ENCODE measurements around the gene NEUROG1. TPM values are rescaled to one million over a fixed set of nuclear protein-coding genes. Genes with fewer than 3 reads are reported as not detected.

Gene NEUROG1
- total and polyA plus RNA-seq, 2 of the 13 experiments (the other 11 are each of a cell fraction or from before 2014, with no cell fraction given): not detected

DNA sequence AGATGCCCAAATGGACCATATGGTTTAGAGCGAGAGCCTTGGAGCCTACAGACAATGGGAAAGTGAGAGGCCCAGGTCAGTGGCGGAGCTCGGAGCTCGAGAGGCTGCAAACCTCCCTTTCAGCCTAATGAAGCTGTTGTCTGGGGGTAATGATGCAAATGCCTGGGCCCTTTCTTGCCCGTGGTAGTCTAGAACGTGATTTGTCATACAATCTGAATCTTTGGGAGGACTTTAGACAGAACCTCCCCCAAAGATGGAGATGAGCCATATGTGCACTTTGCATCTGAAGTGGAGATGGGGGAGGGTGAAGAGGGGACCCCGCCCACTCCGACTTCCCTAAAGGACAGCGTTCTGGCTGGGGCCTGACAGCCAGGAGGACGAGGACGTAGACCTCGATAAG, 10.3 kb upstream of the NEUROG1 start:
- intact Hi-C loops (cut with micrococcal nuclease; ENCODE audit: unreplicated experiment): no loop called here
- Histone ChIP-seq H3K27ac (ENCODE audit: extremely low read length, insufficient read depth, low read length) (no peak overlapping the region), H3K27me3 (ENCODE audit: control insufficient read depth in 1 of 2, insufficient read depth in 2 of 2, low read length in 2 of 2) (peaks cover 0 to 17% of the 10 kb centered on the region in 2 experiments; a peak in 3 of 5 replicates), H3K79me2 (ENCODE audit: insufficient read depth, low read length) (no peaks in the 10 kb centered on the region), H3K9me3 (ENCODE audit: low read length) (no peaks in the 10 kb centered on the region), H4K20me1 (ENCODE audit: insufficient read depth, low read length) (no peaks in the 10 kb centered on the region), H3K4me1 (ENCODE audit: insufficient read depth, low read length) (no peaks in the 10 kb centered on the region), H3K4me2 (ENCODE audit: low read depth, low read length) (no peak overlapping the region), H3K36me3 (replicated peaks in 1 of 2; ENCODE audit: control insufficient read depth in 1 of 2, insufficient read depth in 2 of 2, low read length in 2 of 2) (no peaks in the 10 kb centered on the region), H3K4me3 (replicated peaks in 1 of 3; ENCODE audit: insufficient read depth in 1 of 3, low read depth in 2 of 3, low read length in 3 of 3) (no peak overlapping the region), H2AFZ (ENCODE audit: low read length) (no peak overlapping the region), H3K9ac (ENCODE audit: insufficient read depth, low read depth, low read length) (no peak overlapping the region)
- TF ChIP-seq EHMT2 (IDR thresholded peaks at IDR 0.05; ENCODE audit: borderline replicate concordance, low read depth, low read length) (no peak), CENPBD1 (CRISPR knock-in tag; IDR thresholded peaks at IDR 0.05; ENCODE audit: borderline replicate concordance, low read depth) (no peak), ZNF263 (CRISPR knock-in tag; IDR thresholded peaks at IDR 0.05) (no peak), ZBTB2 (CRISPR knock-in tag; IDR thresholded peaks at IDR 0.05; ENCODE audit: low read depth) (no peak), FOXO1 (CRISPR knock-in tag; IDR thresholded peaks at IDR 0.05) (no peak), ATAD3A (CRISPR knock-in tag; IDR thresholded peaks at IDR 0.05) (no peak), ZNF563 (CRISPR knock-in tag; IDR thresholded peaks at IDR 0.05) (no peak), SAFB2 (CRISPR knock-in tag; IDR thresholded peaks at IDR 0.05; ENCODE audit: borderline replicate concordance, low read depth) (no peak), DRAP1 (CRISPR knock-in tag; IDR thresholded peaks at IDR 0.05) (no peak), FLYWCH1 (CRISPR knock-in tag; IDR thresholded peaks at IDR 0.05) (no peak), SMC3 (IDR thresholded peaks at IDR 0.05; ENCODE audit: low read length) (no peak), ZNF639 (CRISPR knock-in tag; conservative IDR thresholded peaks at IDR 0.05) (no peak), NBN (conservative IDR thresholded peaks at IDR 0.05) (no peak), HOXA9 (CRISPR knock-in tag; IDR thresholded peaks at IDR 0.05; ENCODE audit: borderline replicate concordance) (no peak), ZUFSP (CRISPR knock-in tag; IDR thresholded peaks at IDR 0.05; ENCODE audit: borderline replicate concordance) (no peak), MZF1 (CRISPR knock-in tag; IDR thresholded peaks at IDR 0.05; ENCODE audit: borderline replicate concordance) (no peak), ZNF644 (CRISPR knock-in tag; IDR thresholded peaks at IDR 0.05; ENCODE audit: low read depth) (no peak)
- TF ChIP-seq, protein P1, sequence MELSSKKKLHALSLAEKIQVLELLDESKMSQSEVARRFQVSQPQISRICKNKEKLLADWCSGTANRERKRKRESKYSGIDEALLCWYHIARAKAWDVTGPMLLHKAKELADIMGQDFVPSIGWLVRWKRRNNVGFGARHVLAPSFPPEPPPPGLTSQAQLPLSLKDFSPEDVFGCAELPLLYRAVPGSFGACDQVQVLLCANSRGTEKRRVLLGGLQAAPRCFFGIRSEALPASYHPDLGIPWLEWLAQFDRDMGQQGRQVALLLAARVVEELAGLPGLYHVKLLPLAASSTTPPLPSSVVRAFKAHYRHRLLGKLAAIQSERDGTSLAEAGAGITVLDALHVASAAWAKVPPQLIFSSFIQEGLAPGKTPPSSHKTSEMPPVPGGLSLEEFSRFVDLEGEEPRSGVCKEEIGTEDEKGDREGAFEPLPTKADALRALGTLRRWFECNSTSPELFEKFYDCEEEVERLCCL (CRISPR knock-in tag; IDR thresholded peaks at IDR 0.05; ENCODE audit: borderline replicate concordance): no peak
- TF ChIP-seq, protein P2, sequence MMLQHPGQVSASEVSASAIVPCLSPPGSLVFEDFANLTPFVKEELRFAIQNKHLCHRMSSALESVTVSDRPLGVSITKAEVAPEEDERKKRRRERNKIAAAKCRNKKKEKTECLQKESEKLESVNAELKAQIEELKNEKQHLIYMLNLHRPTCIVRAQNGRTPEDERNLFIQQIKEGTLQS (CRISPR knock-in tag; IDR thresholded peaks at IDR 0.05): no peak
- FAIRE-seq (no peak), ATAC-seq (no peak), DNase-seq (ENCODE audit: low spot score) (no peak)
- WGBS (ENCODE audit: low lambda C conversion rate): 15% methylated on average over 12 of the region's 12 CpGs
- in situ Hi-C loops (cut with HindIII; ENCODE audit: extremely low pct_ligation_motif_present, low pct_unique_long_range_greater_than_20kb): no loop called here
- ChIA-PET POLR2A (no interaction called here), CTCF (ENCODE audit: low intra/inter-chr PET ratio, low total read pairs) (no interaction called here)
- BruUV-seq (replicated peaks): no TSS peak
